Measurements from ENCODE around the gene CLPSL2. TPM values are rescaled to one million over a fixed set of nuclear protein-coding genes. Genes with fewer than 3 reads are reported as not detected.

The CLPSL2 gene
- total RNA-seq, 1 donor from 2014 or later, result not detected

DNA sequence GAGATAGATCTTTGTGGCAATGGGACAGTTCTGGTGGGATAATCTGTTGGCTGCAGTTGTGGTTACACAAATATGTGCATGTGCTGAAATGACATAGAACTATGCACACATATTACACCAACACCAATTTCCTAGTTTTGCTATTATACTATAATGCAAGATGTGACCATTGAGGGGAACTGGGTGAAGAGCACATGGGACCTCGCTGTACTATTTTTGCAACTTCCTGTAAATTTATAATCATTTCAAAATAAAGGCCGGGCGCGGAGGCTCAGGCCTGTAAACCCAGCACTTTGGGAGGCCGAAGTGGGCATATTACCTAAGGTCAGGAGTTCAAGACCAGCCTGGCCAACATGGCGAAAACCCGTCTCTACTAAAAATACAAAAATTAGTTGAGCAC is 30.9 kb upstream of the CLPSL2 start:
- intact Hi-C loops (cut with micrococcal nuclease), result no loop called here

DNA sequence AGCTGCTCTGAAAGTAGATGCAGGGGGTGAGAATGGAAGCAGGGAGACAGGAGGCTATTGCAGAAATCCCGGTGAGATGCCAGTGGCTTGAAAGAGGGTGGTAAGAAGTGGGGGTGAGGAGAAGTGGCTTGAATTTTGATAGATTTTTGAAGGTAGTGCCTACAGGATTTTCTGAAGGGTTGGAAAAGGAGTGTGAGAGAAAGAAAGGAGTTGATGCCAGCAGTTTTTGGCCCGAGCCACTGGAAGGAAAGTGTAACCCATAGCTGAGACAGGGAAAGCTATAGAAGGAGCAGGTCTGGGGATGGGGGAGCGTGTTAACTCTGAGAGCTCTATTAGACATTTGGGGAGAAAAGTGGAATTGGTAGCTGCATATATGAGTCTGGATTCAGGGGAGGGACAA is 29.9 kb upstream of the CLPSL2 start:
- intact Hi-C loops (cut with micrococcal nuclease), result no loop called here

- intact Hi-C loops (cut with micrococcal nuclease), result no loop called here
Measured at GRCh38 chr6:35747877-35748276, 28.5 kb upstream of the CLPSL2 start.

- intact Hi-C loops (cut with micrococcal nuclease), result no loop called here
Measured at GRCh38 chr6:35750557-35750956, 25.8 kb upstream of the CLPSL2 start.

DNA sequence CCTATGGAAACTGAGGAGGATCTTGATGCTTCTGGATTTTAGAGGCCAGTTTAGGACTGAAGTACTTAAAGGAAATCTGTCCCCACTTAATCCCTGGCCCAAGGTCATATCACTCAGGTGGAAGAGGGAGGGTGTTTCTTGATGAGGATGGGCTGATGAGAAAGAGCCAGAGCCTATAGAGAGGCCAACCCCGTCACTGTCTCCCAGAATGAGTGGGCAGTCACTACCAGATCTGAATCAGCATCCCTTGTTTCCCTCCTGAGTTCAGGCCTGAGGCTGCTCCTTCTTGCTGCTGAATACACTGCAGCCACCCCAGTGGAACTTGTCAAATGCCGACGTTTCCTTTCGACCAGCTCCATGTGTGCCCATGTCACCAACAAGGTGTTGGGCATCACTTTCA is 24.8 kb upstream of the CLPSL2 start:
- intact Hi-C loops (cut with micrococcal nuclease), result no loop called here

GRCh38 chr6:35752330-35752729 is 24.1 kb upstream of the CLPSL2 start:
- intact Hi-C loops (cut with micrococcal nuclease), result no loop called here

GRCh38 chr6:35754452-35755277 is 21.7 kb upstream of the CLPSL2 start:
- intact Hi-C loops (cut with micrococcal nuclease), result no loop called here

- intact Hi-C loops (cut with micrococcal nuclease), result no loop called here
Measured at GRCh38 chr6:35755278-35755924, 21.0 kb upstream of the CLPSL2 start.

DNA sequence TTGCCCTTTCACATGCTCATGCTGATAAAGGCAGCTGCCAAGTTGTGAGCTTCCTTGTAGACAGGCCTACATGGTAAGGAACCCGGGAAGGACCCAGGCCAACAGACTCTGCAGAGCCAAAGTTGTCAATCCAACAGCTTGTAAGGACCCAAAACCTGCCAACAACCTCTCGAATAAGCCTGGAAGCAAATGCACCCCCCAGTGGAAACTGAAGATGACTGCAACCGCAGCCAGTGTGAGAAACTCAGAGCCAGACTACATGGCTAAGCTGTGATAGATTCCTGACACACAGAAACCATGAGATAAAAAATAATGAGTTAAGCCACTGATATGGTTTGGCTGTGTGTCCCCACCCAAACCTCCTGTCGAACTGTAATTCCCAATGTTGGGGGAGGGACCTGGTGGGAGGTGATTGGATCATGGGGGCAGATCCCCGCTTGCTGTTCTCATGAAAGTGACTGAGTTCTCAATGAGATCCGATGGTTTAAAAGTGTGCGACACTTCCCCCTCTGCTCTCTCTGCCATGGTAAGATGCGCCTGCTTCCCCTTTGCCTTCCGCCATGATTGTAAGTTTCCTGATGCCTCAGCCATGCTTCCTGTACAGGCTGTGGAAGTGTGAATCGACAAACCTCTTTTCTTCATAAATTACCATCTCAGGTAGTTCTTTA is 18.8 kb upstream of the CLPSL2 start:
- intact Hi-C loops (cut with micrococcal nuclease), result no loop called here

DNA sequence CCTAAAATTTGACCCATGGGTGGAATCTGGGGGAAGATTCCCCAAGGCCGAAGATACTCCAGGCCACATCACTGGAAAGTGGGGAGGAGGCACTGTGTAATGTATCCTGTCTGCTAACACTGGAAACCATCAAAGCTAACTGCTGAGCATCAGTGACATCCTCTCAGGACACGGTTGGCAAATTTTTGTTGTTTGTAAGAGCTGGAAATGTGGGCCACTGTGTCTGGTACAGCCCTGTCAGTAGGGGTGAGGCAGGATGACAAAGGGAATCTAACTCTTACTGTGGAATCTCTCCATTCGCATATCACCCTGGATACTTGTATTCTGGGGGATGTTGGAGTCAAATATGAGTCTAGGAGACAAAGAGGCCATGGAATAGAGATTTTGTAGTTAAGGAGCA is 17.0 kb upstream of the CLPSL2 start:
- intact Hi-C loops (cut with micrococcal nuclease), result no loop called here

- intact Hi-C loops (cut with micrococcal nuclease), result no loop called here
Measured at GRCh38 chr6:35765739-35766138, 10.7 kb upstream of the CLPSL2 start.

DNA sequence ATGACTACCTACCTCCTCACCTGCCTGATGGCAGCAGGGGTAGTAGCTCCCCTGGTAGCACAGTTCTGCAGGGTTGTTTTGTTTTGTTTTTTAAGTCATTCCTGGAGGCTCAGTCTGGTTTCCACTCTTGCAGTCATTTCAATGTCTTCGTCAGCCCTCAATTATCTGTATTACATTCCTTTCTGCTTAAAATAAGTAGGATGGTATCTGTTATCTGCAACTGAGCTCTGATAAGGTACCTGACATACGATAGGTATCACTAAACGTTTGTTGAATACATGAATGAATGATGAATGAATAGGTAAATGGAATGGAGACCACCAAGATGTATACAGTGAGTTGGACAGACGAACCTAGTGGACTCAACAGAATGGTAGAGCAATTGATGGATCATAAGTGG is 7.2 kb upstream of the CLPSL2 start:
- intact Hi-C loops (cut with micrococcal nuclease), result no loop called here

DNA sequence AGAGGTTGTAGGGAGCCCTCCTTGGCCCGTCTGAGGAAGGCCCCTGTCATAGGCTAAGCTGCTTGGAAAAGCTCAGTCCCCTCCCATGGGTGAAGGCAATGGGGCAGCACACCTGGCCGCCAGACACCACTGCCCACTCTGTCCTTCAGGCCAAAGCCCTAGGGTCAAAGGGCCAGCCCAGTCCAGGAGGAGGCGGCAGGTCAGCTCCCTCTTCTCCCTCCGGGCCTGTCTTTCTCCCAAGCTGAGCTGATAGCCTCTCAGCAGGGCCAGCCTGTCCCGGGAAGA is 5.1 kb upstream of the CLPSL2 start:
- intact Hi-C loops (cut with micrococcal nuclease), result no loop called here

- intact Hi-C loops (cut with micrococcal nuclease), result no loop called here
Measured at GRCh38 chr6:35774116-35774794, 2.1 kb upstream of the CLPSL2 start.

GRCh38 chr6:35775031-35775430 is 1.4 kb upstream of the CLPSL2 start:
- intact Hi-C loops (cut with micrococcal nuclease), result no loop called here

- intact Hi-C loops (cut with micrococcal nuclease), result no loop called here
Measured at GRCh38 chr6:35777356-35778102, 1.1 kb downstream of the CLPSL2 start.

DNA sequence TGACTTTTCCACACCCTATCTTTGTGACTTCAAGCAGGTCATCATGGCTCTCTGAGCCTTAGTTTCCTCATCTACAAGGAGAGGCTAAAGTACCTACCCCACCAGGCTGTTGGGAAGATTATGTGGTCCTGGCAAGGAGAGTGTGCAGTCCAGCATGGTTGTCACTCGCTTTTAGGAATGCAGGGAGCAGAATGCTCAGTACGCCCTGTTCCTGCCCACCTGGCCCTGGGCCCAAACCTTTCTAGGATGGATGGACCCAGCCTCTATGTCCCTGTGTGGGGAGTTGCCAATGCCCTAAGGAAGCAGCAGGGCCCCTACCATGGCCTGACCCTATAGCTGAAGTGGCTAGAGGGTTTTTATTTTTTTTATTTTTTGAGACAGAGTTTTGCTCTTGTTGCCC is 2.0 kb downstream of the CLPSL2 start:
- intact Hi-C loops (cut with micrococcal nuclease), result no loop called here

DNA sequence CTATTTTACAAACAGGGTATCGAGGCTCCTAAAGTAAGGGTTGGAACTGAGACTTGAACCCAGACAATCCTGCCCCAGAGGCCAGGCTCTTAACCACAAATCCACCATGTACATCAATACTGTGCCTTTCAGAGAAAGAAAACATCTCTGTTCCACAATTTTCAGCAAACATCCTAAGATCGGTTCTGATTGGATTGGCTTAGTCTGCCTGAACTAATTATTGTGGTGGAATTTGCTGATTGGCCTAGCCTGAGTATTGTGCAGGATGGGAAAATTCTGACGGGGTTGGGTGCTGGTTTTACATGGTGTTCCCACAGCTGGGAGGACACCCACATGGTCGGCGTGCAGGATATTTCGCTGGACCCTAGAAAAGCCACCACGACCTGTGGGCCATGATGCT is 4.3 kb downstream of the CLPSL2 start, which contains the start of gene CLPSL1:
CLPSL1 (plus strand) TSS at position 301 of the 400 bp plus-strand sequence; CDS start at position 393, 92 bp downstream.
- intact Hi-C loops (cut with micrococcal nuclease), result no loop called here

DNA sequence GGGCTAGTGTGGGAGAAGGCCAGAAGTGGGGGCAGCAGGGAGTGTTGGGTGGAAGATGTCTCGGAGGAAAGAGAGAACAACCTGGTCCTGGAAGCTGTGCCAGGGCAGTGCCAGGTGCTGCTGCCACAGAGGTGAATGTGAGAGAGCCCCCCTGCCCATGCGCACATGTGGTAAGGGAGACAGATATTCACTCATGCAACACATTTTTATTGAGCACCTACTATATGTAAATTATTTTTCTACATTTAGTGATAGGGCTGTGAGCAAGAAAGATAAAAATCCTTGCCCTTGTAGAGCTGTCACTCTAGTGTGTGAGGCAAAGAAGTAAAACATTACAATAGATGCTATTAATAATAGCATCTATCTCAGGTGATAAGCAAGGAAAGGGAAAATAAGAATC is 4.9 kb downstream of the CLPSL2 start:
- intact Hi-C loops (cut with micrococcal nuclease), result no loop called here

- intact Hi-C loops (cut with micrococcal nuclease), result no loop called here
Measured at GRCh38 chr6:35782424-35782823, 6.0 kb downstream of the CLPSL2 start.

DNA sequence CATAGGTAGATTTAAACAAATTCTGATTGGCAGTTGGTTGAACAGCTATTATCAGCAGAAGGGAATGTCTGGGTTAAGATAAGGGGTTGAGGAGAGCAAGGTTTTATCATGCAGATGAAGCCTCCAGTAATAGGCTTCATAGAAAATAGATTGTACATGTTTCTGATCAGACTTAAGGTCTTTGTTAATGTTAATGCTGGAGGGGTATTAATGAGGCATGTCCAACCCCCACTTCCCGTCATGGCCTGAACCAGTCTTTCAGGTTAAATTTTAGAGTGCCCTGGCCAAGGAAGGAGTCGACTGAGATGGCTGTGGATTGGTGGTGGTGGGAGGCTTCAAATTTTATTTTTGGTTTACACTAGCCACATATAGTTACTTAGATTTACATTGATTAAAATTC is 7.8 kb downstream of the CLPSL2 start:
- intact Hi-C loops (cut with micrococcal nuclease), result no loop called here

Measured in T-helper 1 cell treated with Interleukin-12 subunit alpha and Interleukin-12 subunit beta and Interleukin-4 antibody, amounts not matched to agents 30 ng/mL and 1 ng/mL, for 36 hours (primary cell).